ENCODE data around the gene CHMP4B. TPM values are rescaled to one million over a fixed set of nuclear protein-coding genes. Genes with fewer than 3 reads are reported as not detected.

Gene CHMP4B
- polyA plus RNA-seq, 1 experiment, result 65.3 TPM

DNA sequence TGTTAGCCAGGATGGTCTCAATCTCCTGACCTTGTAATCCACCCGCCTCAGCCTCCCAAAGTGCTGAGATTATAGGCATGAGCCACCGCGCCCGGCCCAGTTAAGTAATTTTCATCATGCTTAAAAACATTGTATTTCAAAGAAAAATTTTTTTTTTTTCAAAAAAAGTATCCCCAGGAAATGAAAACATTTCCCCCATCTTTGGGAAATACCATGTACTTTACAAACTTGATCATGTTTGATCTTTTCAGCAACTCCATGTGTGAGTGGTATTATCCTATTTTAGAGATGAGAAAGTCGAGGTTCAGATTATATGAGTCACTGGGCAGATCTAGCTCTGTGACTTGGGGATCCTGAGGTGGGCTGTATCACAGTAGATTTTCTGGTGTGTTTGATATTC, 11.8 kb downstream of the CHMP4B start:
- ChIA-PET CTCF (interaction anchor here (0.8 kb wide), 1 partner anchor 235 kb away, joined by 3 read pairs; no protein-coding TSS in a partner anchor), POLR2A (interaction anchor here (0.6 kb wide), 1 partner anchor 10 kb away, joined by 12 read pairs; no protein-coding TSS in a partner anchor)
- no peak for DNase-seq (ENCODE audit: low read depth)
- TF ChIP-seq, protein P1, sequence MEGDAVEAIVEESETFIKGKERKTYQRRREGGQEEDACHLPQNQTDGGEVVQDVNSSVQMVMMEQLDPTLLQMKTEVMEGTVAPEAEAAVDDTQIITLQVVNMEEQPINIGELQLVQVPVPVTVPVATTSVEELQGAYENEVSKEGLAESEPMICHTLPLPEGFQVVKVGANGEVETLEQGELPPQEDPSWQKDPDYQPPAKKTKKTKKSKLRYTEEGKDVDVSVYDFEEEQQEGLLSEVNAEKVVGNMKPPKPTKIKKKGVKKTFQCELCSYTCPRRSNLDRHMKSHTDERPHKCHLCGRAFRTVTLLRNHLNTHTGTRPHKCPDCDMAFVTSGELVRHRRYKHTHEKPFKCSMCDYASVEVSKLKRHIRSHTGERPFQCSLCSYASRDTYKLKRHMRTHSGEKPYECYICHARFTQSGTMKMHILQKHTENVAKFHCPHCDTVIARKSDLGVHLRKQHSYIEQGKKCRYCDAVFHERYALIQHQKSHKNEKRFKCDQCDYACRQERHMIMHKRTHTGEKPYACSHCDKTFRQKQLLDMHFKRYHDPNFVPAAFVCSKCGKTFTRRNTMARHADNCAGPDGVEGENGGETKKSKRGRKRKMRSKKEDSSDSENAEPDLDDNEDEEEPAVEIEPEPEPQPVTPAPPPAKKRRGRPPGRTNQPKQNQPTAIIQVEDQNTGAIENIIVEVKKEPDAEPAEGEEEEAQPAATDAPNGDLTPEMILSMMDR (IDR thresholded peaks at IDR 0.05; ENCODE audit: insufficient read depth, low read depth, low read length), result no peak
- no peak overlapping the region for H3K4me3 ChIP-seq (ENCODE audit: low read depth, low read length)
- H3K36me3 ChIP-seq (ENCODE audit: control insufficient read depth, insufficient read depth, low read length), result no peaks in the 10 kb centered on the region
- no peaks in the 10 kb centered on the region for H3K27me3 ChIP-seq (ENCODE audit: control insufficient read depth, insufficient read depth, low read length)

DNA sequence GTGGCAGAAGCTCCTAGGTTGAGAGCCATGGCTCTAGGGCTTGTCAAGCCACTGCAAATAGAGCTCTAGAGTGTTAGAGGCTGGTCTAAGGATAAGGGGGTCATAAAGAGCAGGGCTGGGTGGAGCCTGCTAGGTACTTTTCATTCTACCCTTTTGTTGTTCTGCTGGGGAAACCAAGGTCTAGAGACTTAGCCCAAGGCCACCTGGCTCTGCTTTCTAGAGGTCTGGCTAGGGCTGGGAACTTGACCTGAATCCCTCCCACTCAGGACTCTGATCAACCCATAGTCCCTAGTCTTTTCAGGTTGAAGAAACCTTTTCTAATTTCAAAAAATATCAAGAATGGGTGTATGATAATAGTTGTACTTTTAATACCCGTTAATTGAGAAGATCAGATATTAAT, 13.7 kb downstream of the CHMP4B start:
- H3K4me3 ChIP-seq (ENCODE audit: low read depth, low read length), result no peak overlapping the region
- DNase-seq (ENCODE audit: low read depth), result no peak
- ChIA-PET POLR2A (no interaction called here), CTCF (interaction anchor here (1.2 kb wide), 1 partner anchor 305 kb away, joined by 3 read pairs; no protein-coding TSS in a partner anchor)
- no peaks in the 10 kb centered on the region for H3K36me3 ChIP-seq (ENCODE audit: control insufficient read depth, insufficient read depth, low read length)
- TF ChIP-seq, protein P1 (IDR thresholded peaks at IDR 0.05; ENCODE audit: insufficient read depth, low read depth, low read length), result no peak
- no peaks in the 10 kb centered on the region for H3K27me3 ChIP-seq (ENCODE audit: control insufficient read depth, insufficient read depth, low read length)

DNA sequence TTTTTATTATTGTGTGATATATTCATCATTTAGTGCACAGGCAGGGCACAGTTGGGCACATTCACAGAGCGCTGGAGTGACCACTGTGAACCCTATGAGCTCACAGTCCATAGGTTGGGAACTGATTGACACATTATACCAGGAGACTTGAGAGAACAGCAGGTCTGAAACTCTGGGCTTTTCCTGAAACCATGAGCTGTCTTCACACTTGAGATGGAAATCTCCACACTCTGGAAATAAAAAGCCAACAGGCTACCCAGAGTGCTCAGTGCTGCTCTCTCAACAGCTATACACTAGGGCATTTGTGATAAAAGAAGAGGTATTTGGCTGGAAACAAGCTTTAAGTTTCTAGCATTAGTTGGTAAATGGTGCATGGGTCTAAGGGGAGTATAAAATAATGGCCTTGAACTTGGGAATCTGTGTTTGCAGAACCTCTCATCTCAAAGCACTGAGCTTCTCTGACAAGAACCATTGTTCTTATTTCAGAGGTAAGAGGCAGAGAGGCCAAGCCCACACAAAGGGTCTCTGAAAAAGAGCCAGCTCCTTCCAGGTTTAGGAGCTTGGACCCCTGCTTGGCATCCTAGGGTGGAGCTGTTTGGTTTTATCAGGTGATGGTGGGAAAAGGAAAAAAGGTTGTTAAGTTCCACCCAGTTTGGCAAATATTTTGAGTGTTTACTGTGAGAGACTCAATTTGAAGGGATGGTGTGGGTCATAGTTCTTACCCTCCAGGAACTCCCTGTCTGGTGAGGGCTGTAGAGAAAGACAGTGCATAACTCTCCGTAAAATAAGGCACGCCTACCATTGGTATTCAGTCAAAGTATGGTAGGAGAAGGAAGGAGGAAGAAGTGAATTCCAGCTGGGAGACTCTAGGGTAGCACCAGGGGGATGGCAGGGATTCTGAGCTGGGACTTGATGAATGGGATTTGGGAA, 14.5 kb downstream of the CHMP4B start:
- DNase-seq (ENCODE audit: low read depth), result no peak
- POLR2A ChIA-PET, result no interaction called here

DNA sequence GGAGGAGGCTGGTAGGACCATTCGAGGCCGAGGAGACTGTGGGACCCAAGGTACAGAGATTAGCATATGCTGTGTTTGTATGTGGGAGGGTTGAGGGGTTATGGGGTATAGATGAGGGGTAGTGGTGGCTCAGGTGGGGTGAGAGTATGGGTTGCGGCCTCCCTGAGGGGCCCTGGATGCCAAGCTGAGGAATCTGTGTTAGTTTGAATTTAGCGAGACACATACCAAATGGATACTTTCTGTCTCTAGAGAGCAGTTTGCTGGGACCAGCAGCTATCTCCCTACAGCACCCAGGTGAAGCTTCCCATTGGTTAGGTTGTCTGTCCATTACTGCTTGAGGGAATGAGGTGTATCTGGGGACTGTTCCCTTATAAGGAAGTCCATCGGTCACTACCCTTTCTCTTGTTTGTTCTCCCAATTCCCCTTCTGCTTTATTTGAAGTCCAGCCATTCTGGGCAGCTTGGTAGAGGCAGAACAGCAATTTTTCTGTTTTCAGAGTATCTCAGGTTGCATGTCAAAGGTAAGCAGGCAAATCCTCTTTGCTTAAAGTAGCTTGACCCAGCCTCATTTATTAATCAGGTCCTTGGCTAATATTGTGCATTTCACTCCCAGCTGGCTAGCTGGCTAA, 15.2 kb downstream of the CHMP4B start:
- POLR2A ChIA-PET, result interaction anchor here (0.6 kb wide), 1 partner anchor 167 kb away, joined by 9 read pairs; no protein-coding TSS in a partner anchor
- Histone ChIP-seq H3K36me3 (ENCODE audit: control insufficient read depth, insufficient read depth, low read length) (no peaks in the 10 kb centered on the region), H3K4me3 (ENCODE audit: low read depth, low read length) (no peak overlapping the region), H3K27me3 (ENCODE audit: control insufficient read depth, insufficient read depth, low read length) (no peaks in the 10 kb centered on the region)
- CTCF ChIA-PET, result interaction anchor here (1.2 to 1.8 kb wide), 4 partner anchors 9 to 303 kb away, joined by 3 to 7 read pairs (median 4); partner anchors contain the start of gene CHMP4B
- DNase-seq (ENCODE audit: low read depth), result no peak
- TF ChIP-seq, protein P1 (IDR thresholded peaks at IDR 0.05; ENCODE audit: insufficient read depth, low read depth, low read length), result no peak

More for the DNA sequence above, 14.5 kb downstream of the CHMP4B start:
- TF ChIP-seq, protein P1 (IDR thresholded peaks at IDR 0.05; ENCODE audit: insufficient read depth, low read depth, low read length), result no peak
- CTCF ChIA-PET, result interaction anchor here (1.2 to 1.8 kb wide), 3 partner anchors 10 to 304 kb away, joined by 3 to 7 read pairs (median 4); partner anchors contain the start of gene CHMP4B
- H3K27me3 ChIP-seq (ENCODE audit: control insufficient read depth, insufficient read depth, low read length), result no peaks in the 10 kb centered on the region
- no peaks in the 10 kb centered on the region for H3K36me3 ChIP-seq (ENCODE audit: control insufficient read depth, insufficient read depth, low read length)
- no peak overlapping the region for H3K4me3 ChIP-seq (ENCODE audit: low read depth, low read length)

DNA sequence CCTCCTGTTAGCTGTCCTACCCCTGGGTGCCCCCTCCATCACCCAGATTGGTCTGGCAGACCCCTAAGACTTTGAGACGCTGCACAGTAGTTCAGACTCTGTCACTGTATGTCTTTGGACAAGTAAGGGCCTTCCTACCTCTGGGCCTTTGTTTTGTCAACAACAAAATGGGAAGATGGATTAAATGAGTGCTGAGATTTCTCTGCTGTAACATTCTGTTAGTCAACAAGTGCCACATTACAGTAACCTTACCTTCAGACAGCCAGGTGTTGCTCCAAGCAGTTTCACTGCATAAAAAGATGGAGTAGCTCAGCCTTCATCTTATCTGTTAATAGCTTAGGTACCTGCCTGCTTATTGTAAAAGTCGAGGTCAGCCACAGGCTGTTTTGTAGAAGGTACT, 16.0 kb downstream of the CHMP4B start:
- no peak overlapping the region for H3K4me3 ChIP-seq (ENCODE audit: low read depth, low read length)
- TF ChIP-seq, protein P1 (IDR thresholded peaks at IDR 0.05; ENCODE audit: insufficient read depth, low read depth, low read length), result no peak
- no peak for DNase-seq (ENCODE audit: low read depth)
- no peaks in the 10 kb centered on the region for H3K27me3 ChIP-seq (ENCODE audit: control insufficient read depth, insufficient read depth, low read length)
- H3K36me3 ChIP-seq (ENCODE audit: control insufficient read depth, insufficient read depth, low read length), result no peaks in the 10 kb centered on the region
- ChIA-PET POLR2A (no interaction called here), CTCF (interaction anchor here (0.9 to 1.8 kb wide), 3 partner anchors 13 to 243 kb away, joined by 3 to 7 read pairs (median 3); partner anchors contain the start of gene CHMP4B)

Data from BJ (cell line).